ENCODE measurements around the gene OR4N5.
"Not testable (repeated sequence)": the region's sequence is repeated elsewhere in the genome, so short reads cannot be mapped to it uniquely, and the experiment has no call there.

Gene OR4N5, protein sequence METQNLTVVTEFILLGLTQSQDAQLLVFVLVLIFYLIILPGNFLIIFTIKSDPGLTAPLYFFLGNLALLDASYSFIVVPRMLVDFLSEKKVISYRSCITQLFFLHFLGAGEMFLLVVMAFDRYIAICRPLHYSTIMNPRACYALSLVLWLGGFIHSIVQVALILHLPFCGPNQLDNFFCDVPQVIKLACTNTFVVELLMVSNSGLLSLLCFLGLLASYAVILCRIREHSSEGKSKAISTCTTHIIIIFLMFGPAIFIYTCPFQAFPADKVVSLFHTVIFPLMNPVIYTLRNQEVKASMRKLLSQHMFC

DNA sequence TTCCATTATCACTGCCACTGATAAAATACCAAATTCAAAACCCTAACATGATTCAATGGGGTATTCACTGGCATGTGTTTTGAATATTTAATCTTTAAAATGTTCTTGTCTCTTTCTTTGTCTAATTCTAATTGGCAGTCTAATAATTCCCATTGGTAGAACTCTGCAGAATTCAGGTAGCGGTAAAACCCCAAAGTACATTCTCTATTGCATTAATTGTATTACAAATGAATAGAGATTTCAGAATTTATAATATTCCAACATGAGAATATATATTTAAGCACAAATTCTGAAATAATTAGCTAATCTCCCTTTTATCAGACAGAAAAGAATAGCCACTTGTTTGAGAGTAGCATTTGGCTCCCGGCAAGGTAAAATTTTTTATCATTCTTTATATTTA lies at the start of gene OR4N5:
Gene OR4N5 (plus strand): TSS at position 301 of the 400 bp plus-strand sequence. CDS start 4,916 bp downstream, outside the sequence.
- DNase-seq, result no peak

- DNase-seq, result no peak
These were observed 46.6 kb upstream of the OR4N5 start for GRCh38 chr14:20092050-20092449.

DNA sequence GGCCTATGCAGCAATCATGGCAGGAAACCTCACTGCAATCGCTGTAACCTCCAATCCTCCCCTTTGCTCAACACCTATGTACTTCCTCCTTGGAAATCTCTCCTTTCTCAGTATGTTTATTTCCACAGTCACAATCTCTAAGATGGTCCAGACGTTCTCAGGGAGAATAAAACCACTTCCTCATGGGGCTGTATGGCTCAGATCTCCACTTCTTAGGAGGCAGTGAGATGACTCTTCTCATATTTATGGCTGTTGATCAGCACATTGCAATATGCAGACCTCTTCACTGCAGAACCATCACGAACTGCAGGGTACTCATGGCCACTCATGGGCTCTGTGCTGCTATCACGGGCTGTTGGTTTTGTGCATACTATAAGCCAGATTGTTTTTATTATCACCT lies 45.2 kb upstream of the OR4N5 start:
- no peak for DNase-seq

DNA sequence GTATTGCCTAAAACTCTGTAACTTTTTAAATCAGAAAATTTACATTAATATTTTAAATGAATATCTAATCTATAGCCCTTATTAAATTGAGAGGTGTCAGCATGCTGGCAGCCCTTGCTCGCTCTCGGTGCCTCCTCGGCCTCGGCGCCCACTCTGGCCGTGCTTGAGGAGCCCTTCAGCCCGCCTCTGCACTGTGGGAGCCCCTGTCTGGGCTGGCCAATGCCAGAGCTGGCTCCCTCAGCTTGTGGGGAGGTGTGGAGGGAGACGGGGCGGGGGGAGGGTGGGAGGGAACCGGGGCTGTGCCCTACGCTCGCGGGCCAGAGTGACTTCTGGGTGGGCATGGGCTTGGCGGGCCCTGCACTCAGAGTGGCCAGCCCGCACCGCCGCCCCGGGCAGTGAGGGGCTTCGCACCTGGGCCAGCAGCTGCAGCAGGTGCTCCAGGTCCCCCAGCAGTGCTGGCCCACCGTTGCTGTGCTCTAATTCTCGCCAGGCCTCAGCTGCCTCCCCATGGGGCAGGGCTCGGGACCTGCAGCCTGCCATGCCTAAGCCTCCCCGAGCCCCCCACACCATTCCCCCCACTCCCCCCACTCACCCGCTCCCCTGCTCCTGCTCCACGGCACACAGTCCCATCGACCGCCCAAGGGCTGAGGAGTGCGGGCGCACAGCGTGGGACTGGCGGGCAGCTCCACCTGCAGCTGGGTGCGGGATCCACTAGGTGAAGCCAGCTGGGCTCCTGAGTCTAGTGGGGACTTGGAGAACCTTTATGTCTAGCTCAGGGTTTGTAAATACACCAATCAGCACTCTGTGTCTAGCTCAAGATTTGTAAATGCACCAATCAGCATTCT lies 39.5 kb upstream of the OR4N5 start:
- DNase-seq, result not testable (repeated sequence)

DNA sequence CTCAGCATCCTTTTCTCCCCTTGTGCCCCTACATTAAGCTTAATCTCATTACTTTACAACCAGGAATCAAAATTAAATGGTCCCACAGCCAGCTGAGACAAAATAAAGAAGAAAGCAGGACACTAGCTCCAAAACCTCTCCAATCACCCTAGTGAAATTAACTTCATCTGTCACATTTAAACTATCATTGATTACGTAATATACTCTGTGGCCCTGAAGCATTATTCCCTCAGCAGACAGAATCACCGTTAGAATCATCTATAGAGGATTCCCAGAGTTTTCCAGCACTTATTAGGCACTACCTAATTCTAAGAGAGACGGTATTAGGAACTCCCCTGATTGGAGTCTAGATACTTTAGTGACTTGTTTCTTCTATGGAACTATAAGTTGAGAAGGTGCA lies 28.2 kb upstream of the OR4N5 start, which contains the start of gene OR4K17:
Gene OR4K17 (plus strand): TSS at position 302 of the 400 bp plus-strand sequence. CDS start 6,761 bp downstream, outside the sequence.
- DNase-seq, result no peak

DNA sequence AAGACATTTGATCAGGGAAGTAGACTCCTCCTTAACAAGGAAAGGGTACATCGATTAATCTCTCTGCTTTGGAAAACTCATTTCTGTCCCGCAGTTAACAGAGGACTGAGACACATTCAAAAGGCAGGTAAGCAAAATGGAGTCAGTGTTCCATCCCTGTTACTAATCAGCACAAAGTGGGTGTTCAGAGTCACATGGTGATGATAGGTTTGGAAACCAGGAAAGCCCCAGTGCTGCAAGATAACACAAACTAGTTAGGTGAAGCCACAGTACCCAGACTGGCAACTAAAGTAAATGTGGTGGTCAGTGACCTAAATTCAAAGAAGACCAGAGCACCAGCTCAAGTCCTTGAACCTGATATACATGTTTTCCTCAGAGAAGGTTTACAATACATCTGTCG lies 26.3 kb upstream of the OR4N5 start:
- DNase-seq, result no peak

GRCh38 chr14:20116748-20117147 lies 21.9 kb upstream of the OR4N5 start:
- no peak for DNase-seq

DNA sequence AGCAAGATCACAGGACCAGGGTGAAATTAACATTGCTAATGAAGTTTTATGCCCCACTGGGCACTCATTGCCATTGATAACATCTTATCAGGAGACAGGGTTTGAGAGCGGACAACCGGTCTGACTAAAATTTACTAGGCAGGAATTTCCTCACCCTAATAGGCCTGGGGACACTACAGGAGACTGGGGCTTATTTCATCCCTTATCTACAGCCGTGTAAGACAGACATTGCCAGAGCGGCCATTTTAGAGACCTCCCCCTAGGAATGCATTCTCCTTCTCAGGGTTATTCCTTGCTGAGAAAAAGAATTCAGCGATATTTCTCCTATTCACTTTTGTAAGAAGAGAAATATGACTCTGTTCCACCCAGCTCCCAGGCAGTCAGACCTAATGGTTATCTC lies 19.8 kb upstream of the OR4N5 start:
- DNase-seq, result no peak

- DNase-seq, result no peak
These were observed 5.3 kb downstream of the OR4N5 start for GRCh38 chr14:20143911-20144310.

- no peak for DNase-seq
These were observed 6.2 kb downstream of the OR4N5 start for GRCh38 chr14:20144820-20145219.

GRCh38 chr14:20164462-20164861 lies 25.8 kb downstream of the OR4N5 start:
- no peak for DNase-seq

DNA sequence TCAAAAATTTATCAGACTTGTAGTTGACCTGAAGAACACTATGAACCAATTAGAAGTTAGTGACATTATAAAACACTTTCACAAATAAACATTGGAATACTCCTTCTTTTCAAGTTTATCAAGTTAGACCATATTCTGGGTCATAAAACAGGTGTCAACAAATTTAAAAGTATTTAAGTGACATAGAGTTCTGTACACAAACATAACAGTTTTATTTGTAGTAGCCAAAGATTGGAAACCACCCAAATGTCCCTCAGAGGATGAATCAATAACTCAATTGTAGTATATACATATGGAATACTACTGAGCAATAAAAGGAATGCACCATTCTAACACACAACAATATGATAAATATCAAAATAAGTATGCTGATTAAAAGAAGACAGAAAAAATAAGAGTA lies 28.5 kb downstream of the OR4N5 start:
- no peak for DNase-seq

- DNase-seq, result not testable (repeated sequence)
These were observed 31.2 kb downstream of the OR4N5 start for GRCh38 chr14:20169852-20170251.

GRCh38 chr14:20174205-20174604 lies 35.6 kb downstream of the OR4N5 start:
- not testable (repeated sequence) for DNase-seq

DNA sequence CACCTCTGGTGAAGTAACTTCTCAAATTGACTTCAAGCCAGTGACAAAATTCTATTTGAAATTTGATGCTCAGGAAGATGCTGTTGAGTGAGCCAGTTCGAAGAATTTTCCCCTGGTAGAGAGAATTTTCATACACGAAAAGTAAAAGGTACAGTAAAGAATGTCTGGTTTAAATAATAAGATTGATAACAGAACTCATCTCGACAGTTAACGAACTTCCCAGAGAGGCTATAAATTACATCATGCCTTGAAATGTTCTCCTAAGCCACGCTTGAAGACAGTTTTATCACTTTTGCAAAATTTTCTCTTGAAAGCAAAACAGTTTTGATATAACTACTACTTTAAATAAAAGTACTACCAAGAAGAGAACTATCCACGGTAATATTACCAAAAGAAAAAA lies 37.7 kb downstream of the OR4N5 start:
- no peak for DNase-seq

DNA sequence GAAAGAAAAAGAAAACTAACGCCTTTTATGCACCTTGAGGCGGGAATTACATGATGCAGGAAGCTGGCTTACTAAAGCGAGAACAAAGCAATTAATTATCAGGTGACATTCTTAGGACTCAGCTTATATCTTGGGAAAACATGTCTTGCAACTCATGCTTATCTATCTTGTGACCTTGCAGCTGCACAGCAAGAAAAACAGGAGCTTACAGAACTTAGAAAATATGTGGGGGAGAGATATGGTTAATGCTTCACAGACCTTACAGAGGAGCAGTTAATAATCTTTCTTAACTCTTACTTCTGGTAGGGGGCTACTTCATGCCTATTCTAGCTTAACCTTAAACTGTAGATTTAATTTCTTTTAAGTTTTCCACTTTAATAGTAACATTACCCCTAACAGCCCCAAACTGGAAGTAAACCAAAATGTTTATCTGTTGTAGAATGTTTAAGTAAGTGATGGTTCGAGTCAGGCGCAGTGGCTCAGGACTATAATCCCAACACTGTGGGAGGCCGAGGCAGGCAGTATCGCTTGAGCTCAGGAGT lies 38.9 kb downstream of the OR4N5 start:
- no peak for DNase-seq

DNA sequence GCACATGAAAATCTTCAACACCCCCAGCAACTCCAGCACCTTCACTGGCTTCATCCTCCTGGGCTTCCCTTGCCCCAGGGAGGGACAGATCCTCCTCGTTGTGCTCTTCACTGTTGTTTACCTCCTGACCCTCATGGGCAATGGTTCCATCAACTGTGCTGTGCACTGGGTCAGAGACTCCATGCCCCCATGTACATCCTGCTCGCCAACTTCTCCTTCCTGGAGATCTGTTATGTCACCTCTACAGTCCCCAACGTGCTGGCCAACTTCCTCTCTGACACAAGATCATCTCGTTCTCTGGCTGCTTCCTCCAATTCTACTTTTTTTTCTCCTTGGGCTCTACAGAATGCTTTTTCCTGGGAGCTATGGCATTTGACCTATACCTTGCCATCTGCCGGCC lies 40.6 kb downstream of the OR4N5 start:
- DNase-seq, result no peak

- no peak for DNase-seq
These were observed 41.3 kb downstream of the OR4N5 start for GRCh38 chr14:20179880-20180279.

DNA sequence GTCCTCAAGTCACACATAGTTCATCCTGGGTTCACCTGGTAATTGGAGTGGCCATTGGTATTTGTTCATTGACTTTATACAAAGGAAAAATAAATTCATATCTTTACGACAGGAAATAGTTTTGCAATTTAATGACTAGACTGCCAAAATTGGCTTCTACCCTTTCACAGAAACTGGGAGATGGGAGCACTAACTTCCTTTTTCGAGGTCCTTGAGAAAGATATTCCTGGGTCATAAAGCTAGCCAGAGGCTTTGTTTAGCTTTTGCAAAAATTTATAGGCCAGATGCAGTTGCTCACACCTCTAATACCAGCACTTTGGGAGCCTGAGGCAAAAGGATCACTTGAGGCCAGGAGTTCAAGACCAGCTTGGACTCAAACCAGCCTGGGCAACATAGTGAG lies 41.9 kb downstream of the OR4N5 start:
- no peak for DNase-seq

- no peak for DNase-seq
These were observed 45.6 kb downstream of the OR4N5 start for GRCh38 chr14:20184181-20184580.

- no peak for DNase-seq
These were observed 52.0 kb downstream of the OR4N5 start, which contains the start of gene OR11G2 for GRCh38 chr14:20190596-20190995. Gene OR11G2 (plus strand): TSS chr14:20190896. CDS start chr14:20197438, 6,542 bp downstream.

DNA sequence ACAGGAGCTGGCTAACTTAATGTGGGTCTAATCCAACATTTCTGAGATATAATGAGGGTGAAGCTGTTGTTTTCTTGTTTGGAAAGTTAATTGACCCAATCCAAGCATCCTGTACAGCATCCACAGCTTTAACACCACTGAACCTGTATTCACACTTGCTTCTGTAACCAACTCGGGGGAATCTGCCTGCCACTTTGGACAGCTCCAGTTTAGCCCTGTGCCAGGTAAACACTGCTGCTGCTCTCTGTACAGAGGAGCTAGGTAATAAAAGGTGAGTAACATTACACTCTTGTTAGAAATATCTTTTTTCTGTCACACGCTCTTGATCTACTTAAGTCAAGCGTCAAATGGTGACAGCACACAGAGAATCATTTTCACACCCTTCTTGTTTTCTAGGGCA lies 52.8 kb downstream of the OR4N5 start:
- no peak for DNase-seq

DNA sequence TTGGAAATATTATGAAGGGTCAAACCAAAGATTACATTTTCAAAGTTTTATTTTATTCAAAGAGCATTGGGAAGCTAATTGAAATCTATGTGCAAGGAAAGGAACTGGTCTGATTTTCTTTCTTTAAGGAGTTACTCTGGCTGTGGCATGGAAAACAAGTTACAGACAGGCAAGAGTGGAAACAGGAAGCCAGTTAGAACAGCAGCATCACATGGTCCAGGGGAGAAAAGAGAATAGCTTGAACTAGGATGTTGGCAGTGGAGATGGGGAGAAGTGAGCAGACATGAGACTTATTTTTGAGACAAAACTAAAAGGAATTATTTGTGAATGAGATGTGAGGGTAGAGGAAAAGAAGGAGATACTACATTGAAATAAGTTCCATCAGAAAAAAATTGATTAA lies 55.5 kb downstream of the OR4N5 start:
- DNase-seq, result no peak

Data from stimulated activated CD4-positive, alpha-beta T cell treated with anti-CD3 and anti-CD28 coated beads, Interleukin-4, amount 100 ng/mL, for 24 hours (primary cell).